Measurements from ENCODE around the gene CES4A.

DNA sequence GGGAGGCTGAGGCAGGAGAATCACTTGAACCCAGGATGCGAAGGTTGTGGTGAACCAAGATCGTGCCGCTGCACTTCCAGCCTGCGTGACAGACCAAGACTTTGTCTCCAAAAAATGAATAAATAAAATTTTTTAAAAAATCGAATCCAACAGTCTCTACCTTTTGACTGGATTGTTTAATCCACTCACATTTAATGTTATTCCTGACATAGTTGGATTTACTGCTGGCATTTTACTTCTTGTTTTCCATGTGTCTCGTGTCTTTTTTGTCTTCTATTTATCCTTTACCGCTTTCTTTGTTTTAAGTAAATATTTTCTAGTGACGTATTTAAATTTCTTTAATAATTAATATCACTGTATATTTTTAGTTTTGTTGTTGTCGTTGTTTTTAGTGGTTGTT is 5.4 kb upstream of the CES4A start:
- TF ChIP-seq, protein P1, sequence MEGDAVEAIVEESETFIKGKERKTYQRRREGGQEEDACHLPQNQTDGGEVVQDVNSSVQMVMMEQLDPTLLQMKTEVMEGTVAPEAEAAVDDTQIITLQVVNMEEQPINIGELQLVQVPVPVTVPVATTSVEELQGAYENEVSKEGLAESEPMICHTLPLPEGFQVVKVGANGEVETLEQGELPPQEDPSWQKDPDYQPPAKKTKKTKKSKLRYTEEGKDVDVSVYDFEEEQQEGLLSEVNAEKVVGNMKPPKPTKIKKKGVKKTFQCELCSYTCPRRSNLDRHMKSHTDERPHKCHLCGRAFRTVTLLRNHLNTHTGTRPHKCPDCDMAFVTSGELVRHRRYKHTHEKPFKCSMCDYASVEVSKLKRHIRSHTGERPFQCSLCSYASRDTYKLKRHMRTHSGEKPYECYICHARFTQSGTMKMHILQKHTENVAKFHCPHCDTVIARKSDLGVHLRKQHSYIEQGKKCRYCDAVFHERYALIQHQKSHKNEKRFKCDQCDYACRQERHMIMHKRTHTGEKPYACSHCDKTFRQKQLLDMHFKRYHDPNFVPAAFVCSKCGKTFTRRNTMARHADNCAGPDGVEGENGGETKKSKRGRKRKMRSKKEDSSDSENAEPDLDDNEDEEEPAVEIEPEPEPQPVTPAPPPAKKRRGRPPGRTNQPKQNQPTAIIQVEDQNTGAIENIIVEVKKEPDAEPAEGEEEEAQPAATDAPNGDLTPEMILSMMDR (IDR thresholded peaks at IDR 0.05): no peak
- TF ChIP-seq POLR2A (IDR thresholded peaks at IDR 0.05) (no peak), POLR2AphosphoS5 (IDR thresholded peaks at IDR 0.05) (no peak), EP300 (IDR thresholded peaks at IDR 0.05) (no peak)
